Type B pancreatic cell (in vitro differentiated cells): ENCODE results near the gene SIRT7. TPM values are rescaled to one million over a fixed set of nuclear protein-coding genes. Genes with fewer than 3 reads are reported as not detected.

Source experiments
- DNase-seq: peaks from one replicate; pipeline ENCODE4 v3.0.0; 2021; ENCODE audit warnings: mixed read lengths; ENCODE audit not compliant: unreplicated experiment; ENCODE audit errors: extremely low spot score
- H3K27ac Mint-ChIP-seq: 2 replicates; pipeline ENCODE4 v1.8.0; 2021; ENCODE audit warnings: mild to moderate bottlenecking, mixed read lengths
- H3K27me3 Mint-ChIP-seq: 2 replicates; pipeline ENCODE4 v1.8.0; 2021; ENCODE audit warnings: mixed read lengths
- H3K36me3 Mint-ChIP-seq: 2 replicates; pipeline ENCODE4 v1.8.0; 2021; ENCODE audit warnings: mixed read lengths
- H3K4me1 Mint-ChIP-seq: one replicate; pipeline ENCODE4 v1.8.0; 2021; ENCODE audit warnings: mixed read lengths; ENCODE audit not compliant: unreplicated experiment
- H3K4me3 Mint-ChIP-seq: 2 replicates; pipeline ENCODE4 v1.8.0; 2021; ENCODE audit warnings: mild to moderate bottlenecking, mixed read lengths
- H3K9me3 Mint-ChIP-seq: 2 replicates; pipeline ENCODE4 v1.8.0; 2021; ENCODE audit warnings: mixed read lengths
- total RNA-seq: library from RNA; stranded (reverse); gene quantifications from 2 replicates; pipeline ENCODE4 v1.2.1, GENCODE V29; 2021; ENCODE audit warnings: low replicate concordance
- TF ChIP-seq, protein P1 (sequence below): fragments of 200-600 bp; sonication (generic); conservative IDR thresholded peaks from 2 replicates; pipeline ENCODE4 v1.5.0; 2021; ENCODE audit warnings: antibody characterized with exemption, mild to moderate bottlenecking

Gene SIRT7
- total RNA-seq, 1 donor from 2014 or later = 29.9 TPM

DNA sequence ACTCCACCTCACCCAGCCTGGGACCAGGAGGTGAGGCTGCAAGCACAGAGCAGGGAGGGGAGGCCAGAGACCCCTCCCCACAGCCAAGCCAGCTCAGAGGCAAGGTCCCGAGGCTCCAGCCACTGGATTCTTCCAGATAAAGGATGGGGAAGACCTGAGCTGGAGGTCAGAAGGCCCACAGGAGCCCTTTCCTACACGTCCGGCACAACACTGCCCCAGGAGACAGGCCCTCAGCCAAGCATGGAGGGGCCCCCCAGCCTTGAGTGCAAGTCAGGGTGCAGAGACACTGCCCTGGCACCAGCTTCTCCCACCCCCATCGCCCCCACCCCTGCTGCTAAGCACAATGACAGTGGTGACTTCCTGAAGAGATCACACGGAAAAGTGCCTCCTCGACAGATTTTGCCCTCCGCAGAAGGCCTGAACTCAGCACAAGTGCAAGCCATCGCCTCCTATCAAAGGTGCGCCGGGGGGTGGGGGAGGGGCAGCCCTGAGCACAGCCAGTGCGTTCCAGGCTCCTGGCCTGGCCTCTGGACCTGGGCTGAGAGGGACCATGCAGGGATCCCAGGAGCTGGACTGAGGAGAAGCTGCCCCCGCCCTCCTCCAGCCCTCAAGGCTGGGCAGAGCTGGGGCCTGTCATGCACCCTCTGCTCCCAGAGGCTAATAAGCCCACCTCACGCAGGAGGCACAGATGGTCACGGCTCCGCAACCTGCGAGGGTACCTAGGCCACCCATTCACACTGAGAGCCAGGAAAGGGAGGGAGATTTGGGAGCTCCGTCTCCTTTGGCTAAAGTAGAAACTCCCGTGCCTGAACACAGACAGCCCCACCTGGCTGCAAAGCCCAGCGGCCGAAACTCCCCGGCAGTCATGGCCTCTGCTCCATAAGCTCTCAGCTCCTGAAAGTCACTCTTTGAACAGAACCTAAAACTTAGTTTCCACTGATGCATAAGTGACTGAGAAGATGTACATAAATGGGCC is 6.9 kb upstream of the SIRT7 start:
- H3K36me3 Mint-ChIP-seq = peaks cover 4% of the 10 kb centered on the region
- peaks cover 16% of the 10 kb centered on the region for H3K4me1 Mint-ChIP-seq
- H3K9me3 Mint-ChIP-seq = no peaks in the 10 kb centered on the region
- no peak for DNase-seq
- H3K27ac Mint-ChIP-seq = peak overlapping the region; percentile 97
- TF ChIP-seq, protein P1, sequence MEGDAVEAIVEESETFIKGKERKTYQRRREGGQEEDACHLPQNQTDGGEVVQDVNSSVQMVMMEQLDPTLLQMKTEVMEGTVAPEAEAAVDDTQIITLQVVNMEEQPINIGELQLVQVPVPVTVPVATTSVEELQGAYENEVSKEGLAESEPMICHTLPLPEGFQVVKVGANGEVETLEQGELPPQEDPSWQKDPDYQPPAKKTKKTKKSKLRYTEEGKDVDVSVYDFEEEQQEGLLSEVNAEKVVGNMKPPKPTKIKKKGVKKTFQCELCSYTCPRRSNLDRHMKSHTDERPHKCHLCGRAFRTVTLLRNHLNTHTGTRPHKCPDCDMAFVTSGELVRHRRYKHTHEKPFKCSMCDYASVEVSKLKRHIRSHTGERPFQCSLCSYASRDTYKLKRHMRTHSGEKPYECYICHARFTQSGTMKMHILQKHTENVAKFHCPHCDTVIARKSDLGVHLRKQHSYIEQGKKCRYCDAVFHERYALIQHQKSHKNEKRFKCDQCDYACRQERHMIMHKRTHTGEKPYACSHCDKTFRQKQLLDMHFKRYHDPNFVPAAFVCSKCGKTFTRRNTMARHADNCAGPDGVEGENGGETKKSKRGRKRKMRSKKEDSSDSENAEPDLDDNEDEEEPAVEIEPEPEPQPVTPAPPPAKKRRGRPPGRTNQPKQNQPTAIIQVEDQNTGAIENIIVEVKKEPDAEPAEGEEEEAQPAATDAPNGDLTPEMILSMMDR = no peak
- H3K4me3 Mint-ChIP-seq = peak overlapping the region; percentile 88
- H3K27me3 Mint-ChIP-seq = no peaks in the 10 kb centered on the region

DNA sequence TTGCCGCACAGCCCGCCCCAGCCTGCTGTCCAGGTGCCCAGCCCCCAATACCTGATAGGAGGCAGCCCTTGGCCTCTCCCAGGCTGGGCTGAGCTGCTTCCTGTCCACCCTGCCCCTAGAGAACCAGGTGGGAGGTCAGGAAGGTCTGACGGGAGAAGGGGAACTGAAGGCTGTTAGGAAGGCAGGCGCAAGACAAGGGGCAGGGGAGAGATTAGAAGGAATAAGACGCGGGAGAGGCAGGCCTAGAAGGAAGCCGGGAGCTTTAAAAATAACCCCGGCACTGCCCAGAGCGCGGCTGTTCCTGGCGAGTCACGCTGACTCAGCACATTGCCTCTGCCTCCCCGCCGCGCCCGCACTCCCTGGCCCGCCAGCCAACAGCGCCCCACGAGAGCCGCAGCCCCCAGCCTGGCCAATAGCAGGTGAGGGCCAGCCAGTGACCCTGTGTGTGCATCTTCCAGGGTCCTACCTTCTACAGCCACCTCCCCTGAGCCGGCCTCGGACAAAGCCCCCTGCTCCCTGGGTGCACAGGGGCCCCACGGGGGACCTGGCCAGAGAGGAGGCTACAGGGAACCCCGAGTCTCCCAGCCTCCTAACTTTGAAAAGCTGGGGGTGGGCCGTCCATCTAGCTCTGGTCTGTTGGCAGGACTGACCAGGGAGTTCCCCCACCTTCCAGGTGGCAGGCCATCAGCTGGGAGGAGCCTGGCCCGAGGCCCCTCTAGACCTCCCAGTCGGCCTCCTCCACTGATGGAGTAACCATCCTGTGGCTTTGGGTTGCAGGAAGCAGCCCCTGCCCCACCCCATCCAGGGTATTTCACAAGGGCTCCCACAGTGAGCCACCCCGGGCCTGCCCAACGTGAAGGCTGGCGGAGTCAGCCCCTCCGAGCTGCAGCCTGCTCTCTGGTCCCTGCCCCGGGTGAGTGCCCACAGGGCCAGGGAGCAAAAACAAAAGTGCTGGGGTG is 5.6 kb upstream of the SIRT7 start:
- TF ChIP-seq, protein P1 = no peak
- Mint-ChIP-seq H3K4me3 (peak overlapping the region; percentile 83), H3K36me3 (peaks cover 12% of the 10 kb centered on the region), H3K4me1 (peaks cover 25% of the 10 kb centered on the region), H3K27me3 (no peaks in the 10 kb centered on the region), H3K27ac (peak overlapping the region; percentile 93), H3K9me3 (no peaks in the 10 kb centered on the region)
- no peak for DNase-seq

DNA sequence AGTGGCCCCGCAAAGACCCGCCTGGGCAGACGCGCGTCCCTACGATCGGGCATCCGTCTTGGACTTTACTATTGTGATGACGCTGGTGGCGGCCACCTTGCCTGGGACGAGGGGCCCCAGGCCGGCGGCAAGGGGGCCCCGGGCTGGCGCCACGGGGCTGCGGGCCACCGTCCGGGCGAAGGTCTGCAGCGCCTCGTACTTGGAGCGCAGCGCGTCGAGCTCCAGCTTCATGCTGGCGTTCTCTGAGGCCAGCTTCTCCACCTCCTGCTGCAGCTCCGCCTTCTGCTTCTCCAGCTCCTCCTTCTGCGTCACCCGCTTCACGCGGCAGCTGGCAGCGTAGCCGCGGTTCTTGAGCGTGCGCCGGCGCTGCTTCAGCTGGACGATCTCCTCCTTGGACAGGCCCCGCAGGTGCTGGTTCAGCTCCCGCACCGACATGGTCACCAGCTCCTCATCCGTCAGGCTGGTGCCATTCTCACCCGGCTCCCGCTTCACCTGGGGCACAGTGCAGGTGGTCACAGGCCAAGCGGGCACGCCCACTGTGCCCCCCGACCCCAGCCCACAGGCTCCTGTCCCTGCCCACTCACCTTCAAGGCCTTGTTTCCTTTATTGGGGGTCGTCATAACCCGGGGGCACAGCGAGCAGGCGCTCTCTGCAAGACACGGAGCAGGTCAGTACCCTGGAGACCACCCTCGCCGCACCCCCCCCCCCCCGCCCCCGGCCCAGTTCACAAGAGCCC is 4.8 kb upstream of the SIRT7 start:
- TF ChIP-seq, protein P1 = no peak
- Mint-ChIP-seq H3K4me1 (peaks cover 25% of the 10 kb centered on the region), H3K27me3 (no peaks in the 10 kb centered on the region), H3K36me3 (peaks cover 12% of the 10 kb centered on the region), H3K27ac (peak overlapping the region; percentile 93), H3K9me3 (no peaks in the 10 kb centered on the region), H3K4me3 (no peak overlapping the region)
- DNase-seq = no peak

DNA sequence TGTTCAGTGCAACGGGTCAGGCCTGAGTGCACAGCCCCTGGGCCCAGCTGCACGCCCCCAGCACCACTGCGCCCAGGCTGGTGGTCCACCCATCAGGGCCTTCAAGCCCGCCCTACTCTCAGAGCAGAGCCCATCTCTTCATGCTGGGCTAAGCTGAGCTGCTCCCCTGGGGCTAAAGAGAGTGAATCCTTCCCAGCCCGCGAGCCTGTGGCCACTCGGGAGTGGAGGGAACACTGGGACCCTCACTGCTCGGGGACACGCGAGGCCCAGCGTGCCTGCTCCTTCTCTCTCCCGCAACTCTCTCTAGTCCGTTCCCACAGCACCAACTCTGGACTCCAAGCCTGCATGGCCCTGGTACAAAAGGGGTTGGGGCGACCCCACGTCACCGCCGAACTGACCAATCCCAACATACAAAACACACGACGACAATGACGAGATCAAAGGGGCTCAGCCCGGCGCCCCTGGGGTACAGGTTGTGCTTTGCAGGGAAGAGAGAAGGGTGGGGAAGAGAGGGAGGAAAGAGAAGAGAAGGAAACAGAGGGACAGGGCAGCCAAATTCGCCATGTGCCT is 4.1 kb upstream of the SIRT7 start:
- H3K36me3 Mint-ChIP-seq = peaks cover 12% of the 10 kb centered on the region
- no peaks in the 10 kb centered on the region for H3K27me3 Mint-ChIP-seq
- TF ChIP-seq, protein P1 = no peak
- H3K4me1 Mint-ChIP-seq = peaks cover 29% of the 10 kb centered on the region
- peak overlapping the region; percentile 34 for H3K4me3 Mint-ChIP-seq
- H3K9me3 Mint-ChIP-seq = no peaks in the 10 kb centered on the region
- no peak overlapping the region for H3K27ac Mint-ChIP-seq
- no peak for DNase-seq

DNA sequence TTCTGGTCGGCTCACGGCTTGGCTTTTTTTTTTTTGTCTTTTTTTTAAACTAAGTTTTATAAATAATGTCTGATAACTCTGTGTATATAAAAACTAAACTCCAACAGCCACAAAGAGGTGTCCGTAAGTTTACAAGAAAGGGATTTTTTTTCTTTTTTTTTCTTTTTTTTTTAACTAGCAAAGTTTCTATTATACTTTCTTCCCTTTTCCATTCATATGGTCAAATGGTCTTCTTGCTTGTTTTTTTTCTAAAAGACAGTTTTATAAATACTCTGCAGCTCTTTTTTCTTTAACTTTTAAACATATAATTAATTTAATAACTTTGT is 3.5 kb upstream of the SIRT7 start:
- Mint-ChIP-seq H3K4me1 (peaks cover 33% of the 10 kb centered on the region), H3K36me3 (peaks cover 12% of the 10 kb centered on the region), H3K9me3 (no peaks in the 10 kb centered on the region), H3K4me3 (no peak overlapping the region), H3K27ac (no peak overlapping the region), H3K27me3 (no peaks in the 10 kb centered on the region)
- no peak for DNase-seq
- TF ChIP-seq, protein P1 = no peak
